ENCODE results near the gene PRICKLE3.

The PRICKLE3 gene

GRCh38 chrX:49186125-49187027 is at the start of gene PRICKLE3:
PRICKLE3 (minus strand) TSS chrX:49186373; CDS start chrX:49186297, 76 bp downstream.
- DNase-seq = peak in 12 of 14 donors; percentile 6 to 71 (median 23)

- no peak for DNase-seq
Observed at GRCh38 chrX:49233887-49234555, 47.8 kb upstream of the PRICKLE3 start.

GRCh38 chrX:49233176-49233575 is 47.0 kb upstream of the PRICKLE3 start, which contains the start of gene CACNA1F:
CACNA1F (minus strand) TSS chrX:49233340; CDS start chrX:49233309, 31 bp downstream.
- DNase-seq = no peak

- no peak for DNase-seq
Observed at GRCh38 chrX:49232525-49232924, 46.4 kb upstream of the PRICKLE3 start.

GRCh38 chrX:49231333-49232000 is 45.3 kb upstream of the PRICKLE3 start:
- no peak for DNase-seq

GRCh38 chrX:49230500-49231232 is 44.5 kb upstream of the PRICKLE3 start:
- peak in 3 of 14 donors; percentile 3 to 19 (median 10) for DNase-seq

- DNase-seq = no peak
Observed at GRCh38 chrX:49228185-49228584, 42.0 kb upstream of the PRICKLE3 start.

- no peak for DNase-seq
Observed at GRCh38 chrX:49227726-49228125, 41.6 kb upstream of the PRICKLE3 start.

- DNase-seq = no peak
Observed at GRCh38 chrX:49226946-49227345, 40.8 kb upstream of the PRICKLE3 start.

- DNase-seq = no peak
Observed at GRCh38 chrX:49225858-49226257, 39.7 kb upstream of the PRICKLE3 start.

GRCh38 chrX:49221868-49222267 is 35.7 kb upstream of the PRICKLE3 start:
- DNase-seq = no peak

GRCh38 chrX:49220100-49220499 is 33.9 kb upstream of the PRICKLE3 start:
- no peak for DNase-seq

GRCh38 chrX:49214996-49215526 is 28.9 kb upstream of the PRICKLE3 start:
- no peak for DNase-seq

- no peak for DNase-seq
Observed at GRCh38 chrX:49214416-49214815, 28.2 kb upstream of the PRICKLE3 start.

GRCh38 chrX:49212861-49213260 is 26.7 kb upstream of the PRICKLE3 start:
- no peak for DNase-seq

GRCh38 chrX:49212209-49212608 is 26.0 kb upstream of the PRICKLE3 start:
- no peak for DNase-seq

- no peak for DNase-seq
Observed at GRCh38 chrX:49211074-49211473, 24.9 kb upstream of the PRICKLE3 start.

GRCh38 chrX:49210406-49210805 is 24.2 kb upstream of the PRICKLE3 start:
- no peak for DNase-seq

GRCh38 chrX:49209434-49210251 is 23.5 kb upstream of the PRICKLE3 start:
- DNase-seq = peak in 2 of 14 donors; percentile 8 to 84

GRCh38 chrX:49208399-49208798 is 22.2 kb upstream of the PRICKLE3 start:
- DNase-seq = no peak

GRCh38 chrX:49206543-49206942 is 20.4 kb upstream of the PRICKLE3 start:
- DNase-seq = no peak

All from C1 segment of cervical spinal cord (tissue), 14 donors.